ENCODE data around the gene SMAD6.

SMAD6 gene

GRCh38 chr15:66673410-66674322, 28.4 kb upstream of the SMAD6 start:
- DNase-seq (ENCODE audit: low read depth) = no peak
- no peak overlapping the region for H3K4me3 ChIP-seq (ENCODE audit: low read depth, low read length)
- no peak for TF ChIP-seq CTCF (IDR thresholded peaks at IDR 0.05; ENCODE audit: low read depth, low read length, missing control alignments)

- no peak overlapping the region for H3K4me3 ChIP-seq (ENCODE audit: low read depth, low read length)
- TF ChIP-seq CTCF (IDR thresholded peaks at IDR 0.05; ENCODE audit: low read depth, low read length, missing control alignments) = no peak
- DNase-seq (ENCODE audit: low read depth) = no peak
Observed at GRCh38 chr15:66674756-66675155, 27.3 kb upstream of the SMAD6 start.

GRCh38 chr15:66675446-66675845, 26.6 kb upstream of the SMAD6 start:
- no peak for DNase-seq (ENCODE audit: low read depth)
- no peak overlapping the region for H3K4me3 ChIP-seq (ENCODE audit: low read depth, low read length)
- no peak for TF ChIP-seq CTCF (IDR thresholded peaks at IDR 0.05; ENCODE audit: low read depth, low read length, missing control alignments)

- DNase-seq (ENCODE audit: low read depth) = no peak
- TF ChIP-seq CTCF (IDR thresholded peaks at IDR 0.05; ENCODE audit: low read depth, low read length, missing control alignments) = no peak
- H3K4me3 ChIP-seq (ENCODE audit: low read depth, low read length) = no peak overlapping the region
Observed at GRCh38 chr15:66677336-66677735, 24.7 kb upstream of the SMAD6 start.

- DNase-seq (ENCODE audit: low read depth) = no peak
- no peak for TF ChIP-seq CTCF (IDR thresholded peaks at IDR 0.05; ENCODE audit: low read depth, low read length, missing control alignments)
- H3K4me3 ChIP-seq (ENCODE audit: low read depth, low read length) = no peak overlapping the region
Observed at GRCh38 chr15:66679061-66679656, 22.9 kb upstream of the SMAD6 start.

GRCh38 chr15:66679657-66680108, 22.4 kb upstream of the SMAD6 start:
- DNase-seq (ENCODE audit: low read depth) = no peak
- TF ChIP-seq CTCF (IDR thresholded peaks at IDR 0.05; ENCODE audit: low read depth, low read length, missing control alignments) = no peak
- no peak overlapping the region for H3K4me3 ChIP-seq (ENCODE audit: low read depth, low read length)
